GM12874 (cell line): ENCODE results near the gene MPL.

ENCODE experiments used
- CTCF ChIP-seq: IDR thresholded peaks from 2 replicates; pipeline ENCODE4 v1.5.1; 2011; ENCODE audit warnings: low read depth, mild to moderate bottlenecking, control low read depth, low read length, moderate library complexity; ENCODE audit not compliant: insufficient read depth

Gene MPL

GRCh38 chr1:43325381-43325780, 12.2 kb upstream of the MPL start:
- TF ChIP-seq CTCF = no peak

GRCh38 chr1:43327549-43328292, 9.9 kb upstream of the MPL start:
- TF ChIP-seq CTCF = no peak

DNA sequence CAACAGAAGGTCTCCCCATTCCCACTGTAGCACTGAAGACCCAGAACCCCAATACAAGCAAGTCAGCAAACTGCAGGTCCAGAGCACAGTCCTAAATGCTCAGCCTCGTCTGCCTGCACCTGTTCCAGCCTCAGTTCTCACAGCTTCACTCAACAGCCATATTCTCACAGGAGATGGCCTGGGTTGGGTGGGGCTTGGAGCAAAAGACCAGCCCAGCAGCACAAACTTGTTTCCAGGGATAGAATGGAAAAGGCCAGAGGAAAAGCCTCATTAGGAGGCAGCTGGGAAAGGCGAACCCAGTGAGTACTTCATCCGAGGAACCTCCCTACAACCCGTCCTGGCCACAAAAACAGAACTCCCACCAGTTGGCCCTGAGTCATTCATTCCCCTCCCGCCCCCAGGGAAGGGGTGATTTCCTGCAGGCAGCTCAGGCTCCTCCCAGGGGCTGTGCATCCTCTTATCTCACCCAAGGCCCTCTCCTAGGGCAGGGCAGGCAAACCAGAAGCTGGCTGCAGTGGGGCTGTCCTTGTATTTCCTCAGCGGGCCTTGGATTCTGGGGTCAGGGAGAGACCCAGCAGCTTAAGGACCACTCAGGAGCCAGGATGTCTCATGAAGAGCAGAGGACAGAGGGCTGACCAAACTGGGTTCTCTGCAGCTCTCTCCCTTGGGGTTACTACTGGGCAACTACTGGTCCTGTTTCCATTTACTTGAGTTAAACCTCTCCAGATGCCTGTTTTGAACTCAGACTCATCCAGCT, 7.4 kb upstream of the MPL start:
- no peak for TF ChIP-seq CTCF

GRCh38 chr1:43331688-43332087, 5.9 kb upstream of the MPL start:
- TF ChIP-seq CTCF = no peak

- TF ChIP-seq CTCF = no peak
These were observed 3.0 kb upstream of the MPL start for GRCh38 chr1:43334453-43335205.

GRCh38 chr1:43338001-43338400, 383 bp downstream of the MPL start:
- no peak for TF ChIP-seq CTCF

GRCh38 chr1:43339584-43340232, 2.1 kb downstream of the MPL start:
- TF ChIP-seq CTCF = no peak
